Left forelimb (tissue), 1 donor: ENCODE measurements around the gene CAMK2B.

Source experiments
- DNase-seq: peaks from one replicate; pipeline ENCODE4 v3.0.0-alpha.2; 2018; ENCODE audit warnings: low spot score

Gene CAMK2B

DNA sequence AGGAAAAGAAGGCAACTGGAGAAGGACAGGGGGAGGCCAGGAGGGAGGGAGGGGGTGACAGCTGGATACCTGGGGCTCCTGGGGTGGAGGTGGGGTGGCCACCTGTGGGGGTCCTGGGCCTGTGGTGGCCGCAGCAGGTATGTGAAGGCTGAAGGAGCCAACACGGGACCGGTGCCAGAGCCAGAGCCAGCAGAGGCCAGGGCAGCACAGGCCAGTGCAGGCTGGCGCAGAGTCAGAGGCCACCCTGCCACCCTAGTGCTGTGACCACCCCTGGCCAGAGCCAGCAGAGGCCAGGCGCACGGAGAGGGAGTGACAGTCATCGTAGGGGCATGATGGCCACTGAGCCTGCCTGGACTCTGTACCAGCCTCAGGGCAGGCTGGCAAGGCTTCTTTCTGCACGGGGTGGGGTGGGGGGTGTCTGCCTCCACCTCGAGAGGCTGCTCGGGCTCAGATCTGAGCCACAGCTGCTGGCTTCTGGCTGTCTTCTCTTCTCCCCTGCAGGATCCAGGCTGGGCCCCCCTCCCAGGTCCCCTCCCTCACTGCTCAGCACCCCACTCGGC is 95.8 kb downstream of the CAMK2B start:
- DNase-seq: no peak

DNA sequence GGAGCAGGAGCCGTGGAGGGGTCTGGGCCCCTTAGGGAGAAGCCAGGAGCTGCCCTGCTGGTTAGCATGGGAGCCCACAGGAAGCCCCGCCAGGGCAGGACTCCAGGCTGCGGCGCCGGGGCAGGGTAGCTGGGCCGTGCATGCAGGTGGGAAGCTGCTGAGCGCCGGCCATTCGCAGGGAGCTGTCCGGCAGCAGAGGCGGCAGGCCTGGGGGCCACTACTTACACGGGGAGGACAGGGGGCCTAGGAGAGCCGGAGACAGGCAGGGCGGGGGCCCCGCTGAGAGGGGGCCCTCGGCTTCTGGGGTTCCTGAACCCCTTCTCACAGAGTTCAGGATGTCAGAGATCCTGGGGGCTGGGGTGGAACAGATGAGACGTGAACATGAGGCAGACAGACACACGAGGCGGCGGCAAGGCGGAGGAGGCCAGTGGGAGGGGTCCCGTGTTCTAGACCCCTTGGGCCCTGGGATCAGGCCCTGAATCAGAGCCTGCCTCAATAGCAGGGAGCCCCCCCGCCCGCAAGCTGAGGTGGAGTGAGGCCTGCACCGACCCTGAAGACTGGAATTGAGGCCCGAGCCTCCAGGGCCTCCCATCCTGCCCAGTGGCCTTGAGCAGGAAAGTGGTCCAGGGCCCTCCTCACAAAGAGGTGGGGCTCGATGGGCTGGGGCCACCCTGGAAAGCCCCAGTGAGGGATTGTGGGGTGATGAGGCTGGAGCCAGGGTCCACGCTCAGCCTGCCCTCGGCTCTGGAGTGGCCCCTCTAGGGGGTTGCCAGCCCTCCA is 96.6 kb downstream of the CAMK2B start:
- no peak for DNase-seq

DNA sequence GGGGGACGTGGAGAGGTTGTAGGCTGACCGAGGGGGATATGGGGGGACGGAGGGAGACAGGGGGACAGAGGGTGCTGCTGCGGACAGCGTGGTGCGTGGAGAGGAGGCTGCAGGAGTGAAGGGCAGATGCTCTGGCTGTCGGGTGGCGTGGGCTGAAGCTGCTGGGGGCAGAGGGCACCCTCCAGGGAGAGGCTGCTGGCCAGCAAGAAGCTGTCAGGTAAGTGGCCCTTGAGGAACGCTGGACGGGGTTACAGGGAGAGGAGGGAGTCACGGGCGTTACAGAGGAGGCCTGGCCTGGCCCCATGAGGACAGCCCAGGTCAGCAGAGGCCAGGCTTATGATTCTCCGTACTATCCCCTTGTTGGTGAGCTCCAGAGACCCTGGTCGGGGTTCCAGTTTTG is 97.5 kb downstream of the CAMK2B start:
- no peak for DNase-seq

DNA sequence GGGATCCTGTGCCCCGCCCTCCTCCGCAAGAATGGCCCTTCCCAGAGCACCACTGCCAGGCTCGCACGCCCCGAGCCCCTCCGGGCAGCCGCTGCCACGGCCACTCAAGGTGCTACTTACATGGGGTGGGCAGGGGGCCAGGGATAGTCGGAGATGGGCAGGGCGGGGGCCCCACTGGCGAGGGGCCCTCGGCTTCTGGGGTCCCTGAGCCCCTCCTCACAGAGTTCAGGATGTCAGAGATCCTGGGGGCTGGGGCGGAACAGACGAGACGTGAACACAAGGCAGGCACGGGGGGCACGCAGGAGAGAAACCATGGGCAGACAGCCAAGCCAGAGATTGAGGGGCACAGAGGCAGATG is 99.0 kb downstream of the CAMK2B start:
- no peak for DNase-seq

DNA sequence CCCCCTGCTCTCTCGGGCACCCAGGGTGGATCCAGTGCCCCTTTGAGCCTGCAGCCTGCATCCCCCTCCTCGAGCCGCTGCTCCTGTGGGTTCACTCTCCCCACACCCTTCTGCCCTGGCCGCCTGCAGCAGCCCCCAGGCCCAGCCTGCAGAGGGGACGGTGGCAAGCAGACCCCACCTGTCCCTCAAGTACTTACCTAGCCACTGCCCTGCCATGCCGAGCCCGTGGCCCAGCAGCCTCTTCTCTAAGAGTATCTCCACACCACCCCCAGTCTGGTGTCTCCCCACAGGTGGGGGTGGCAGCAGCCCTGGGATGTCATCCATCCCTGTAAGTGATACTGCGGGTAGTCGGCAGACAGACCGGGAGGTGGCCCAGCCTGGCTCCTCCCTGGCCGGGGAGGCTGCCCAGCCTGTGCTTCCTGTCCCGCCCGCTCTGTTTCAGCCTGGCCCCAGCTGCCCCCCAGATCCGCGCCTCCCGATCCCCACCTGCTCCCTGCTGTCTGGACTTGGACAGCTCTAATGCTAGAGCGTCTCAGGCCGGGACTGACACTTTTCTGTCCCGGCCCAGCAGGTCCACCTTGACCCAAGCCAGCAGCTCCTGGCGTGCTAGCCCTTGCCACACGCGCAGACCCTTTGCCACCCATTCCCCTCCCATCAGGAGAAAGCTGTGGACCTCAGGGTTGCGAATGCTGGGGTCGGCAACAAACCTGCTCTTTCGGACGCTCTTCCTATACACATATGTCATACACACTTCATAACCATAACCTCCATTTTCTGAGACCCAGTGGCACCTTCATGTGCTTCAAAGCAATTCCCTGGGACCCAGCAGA is 99.6 kb downstream of the CAMK2B start:
- DNase-seq: no peak

DNA sequence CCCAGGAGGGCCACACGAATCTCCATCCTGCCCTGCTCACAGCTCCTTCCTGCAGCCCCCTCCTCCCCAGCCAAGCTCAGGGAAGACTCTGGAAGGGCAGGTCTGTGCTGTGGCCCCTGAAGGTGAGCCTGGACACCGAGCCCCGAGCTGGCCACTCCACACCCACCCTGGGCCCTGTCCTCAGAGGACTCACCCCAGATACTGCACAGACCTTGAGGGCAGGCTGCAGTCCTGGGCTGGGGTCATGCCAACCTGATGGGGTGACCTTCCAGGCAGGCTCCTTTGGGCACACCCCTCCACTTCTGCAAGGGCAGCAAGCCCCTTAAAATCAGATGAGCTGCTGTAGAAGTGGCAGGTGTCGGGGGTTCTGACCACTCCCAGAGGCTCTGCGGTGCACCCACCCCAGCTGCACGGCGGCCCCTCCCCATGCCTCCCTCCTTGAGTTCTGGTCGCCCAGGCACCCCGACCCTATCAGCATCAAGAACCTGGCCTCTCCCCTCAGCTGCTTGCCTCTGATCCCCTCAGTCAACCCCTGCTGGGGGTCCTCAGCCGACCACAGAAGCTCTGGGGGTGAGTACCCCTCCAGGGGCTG is 100.3 kb downstream of the CAMK2B start:
- DNase-seq: no peak

DNA sequence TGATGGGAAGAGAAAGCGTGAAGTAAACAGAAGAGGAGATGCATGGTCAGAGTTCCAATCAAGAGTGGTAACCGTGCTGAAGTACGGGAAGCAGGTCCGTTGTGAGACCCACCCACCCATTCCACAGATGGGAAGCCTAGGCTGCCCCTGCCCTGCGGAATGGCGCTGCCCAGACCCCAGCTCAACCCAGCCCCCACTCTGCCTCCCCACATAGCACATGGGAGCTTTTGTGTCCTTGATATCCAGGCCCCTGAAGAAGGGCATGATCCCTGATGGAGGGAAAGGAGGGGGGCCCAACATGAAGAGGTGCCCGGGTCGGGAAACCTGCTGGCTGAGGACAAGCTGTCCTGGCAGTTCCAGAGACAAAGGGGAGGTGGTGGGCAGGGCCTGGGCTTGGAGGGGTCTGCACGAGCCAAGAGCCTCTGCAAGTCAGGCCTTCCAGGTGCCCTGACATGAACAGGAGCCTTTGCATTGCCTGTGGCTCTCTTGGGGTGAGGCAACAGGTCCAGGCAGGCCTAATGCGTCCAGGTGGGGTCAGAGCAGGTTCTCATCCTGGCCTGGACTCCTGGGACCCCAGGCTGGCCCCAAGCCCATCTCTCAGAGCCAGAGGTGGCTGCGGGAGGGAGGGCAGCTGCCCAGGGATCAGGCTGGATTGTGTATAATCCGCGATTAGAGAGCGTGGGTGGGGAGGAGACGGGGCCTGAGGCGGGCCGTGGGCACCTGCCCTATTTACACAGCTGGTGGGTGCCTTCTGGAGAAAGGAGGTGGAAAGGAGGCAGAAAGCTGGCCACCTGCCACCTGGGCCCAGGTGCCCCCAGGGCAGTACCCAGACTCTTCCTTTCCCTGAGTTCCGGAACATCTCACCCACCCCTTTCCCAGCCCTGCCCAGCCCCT is 101.1 kb downstream of the CAMK2B start:
- no peak for DNase-seq

DNA sequence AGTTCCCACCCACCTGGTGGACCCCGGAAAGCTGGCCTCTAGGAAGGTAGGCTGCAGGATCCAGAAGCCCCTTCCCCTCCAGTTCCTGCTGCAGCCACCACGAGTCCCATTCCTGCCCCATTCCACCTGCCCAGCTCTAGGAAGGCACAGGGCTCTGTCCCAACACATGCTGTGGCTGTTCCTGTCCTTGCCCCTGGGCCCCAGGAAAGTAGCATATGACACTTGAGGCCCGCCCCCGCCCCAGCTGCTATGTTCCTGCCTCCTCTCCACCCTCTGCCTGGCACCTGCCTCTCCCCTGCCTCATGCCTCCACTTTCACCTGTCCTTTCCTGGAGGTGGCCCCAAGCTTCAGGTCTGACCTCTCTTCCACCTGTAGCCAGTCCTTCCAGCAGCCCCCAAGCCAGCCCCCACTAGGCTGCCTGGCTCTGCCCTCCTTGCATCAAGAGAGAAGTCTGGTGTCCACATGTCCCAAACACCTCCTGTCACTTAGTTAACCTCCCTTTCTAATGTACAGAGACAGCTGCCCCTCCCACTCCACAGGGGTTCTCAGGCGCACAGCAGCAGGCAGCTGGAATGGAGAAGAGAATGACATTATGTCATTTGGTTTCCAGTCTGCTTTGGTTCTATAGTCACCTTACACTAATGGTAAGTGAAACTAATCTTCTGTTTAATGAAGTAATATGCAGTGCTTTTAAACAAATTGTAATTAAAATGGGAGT is 101.9 kb downstream of the CAMK2B start:
- no peak for DNase-seq

DNA sequence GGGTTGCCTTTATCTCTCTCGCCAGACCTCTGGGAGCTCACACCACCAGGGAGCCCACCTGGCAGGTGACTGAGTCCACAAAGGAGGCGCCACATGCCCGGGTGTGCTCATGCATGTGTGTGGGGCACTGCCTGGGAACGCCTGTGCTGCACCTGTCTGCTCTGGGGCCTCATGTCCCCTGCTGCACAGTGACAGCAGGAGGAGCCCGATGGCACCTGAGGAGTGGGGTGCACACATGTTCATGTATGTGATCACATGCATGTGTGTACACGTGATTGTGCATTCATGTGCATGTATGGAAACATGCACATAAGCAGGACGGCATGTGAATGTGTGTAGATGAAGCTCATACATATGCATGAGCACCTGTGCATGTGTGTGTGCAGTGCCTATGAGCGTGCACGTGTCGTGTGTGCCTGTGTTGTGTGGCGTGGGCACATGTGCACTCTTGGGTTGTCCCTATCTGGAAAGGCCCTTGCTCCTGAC is 102.6 kb downstream of the CAMK2B start:
- no peak for DNase-seq

DNA sequence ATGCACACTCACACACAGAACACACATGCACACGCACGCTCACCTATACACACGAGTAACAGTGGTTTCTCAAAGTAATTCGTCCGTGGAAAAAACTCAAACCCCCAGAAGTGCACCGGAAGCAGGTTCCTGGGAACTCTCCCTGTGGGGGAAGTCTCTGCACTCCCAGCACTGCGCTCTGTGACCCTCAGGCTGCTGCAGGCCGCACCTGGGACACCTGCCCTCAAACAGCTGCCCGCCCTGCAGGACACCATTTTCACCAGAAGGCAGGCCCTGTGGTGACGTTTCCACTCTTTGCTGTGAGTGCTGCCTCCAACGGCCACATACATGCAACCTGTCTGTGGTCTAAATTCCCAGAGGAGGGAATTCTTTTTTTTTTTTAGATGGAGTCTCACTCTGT is 103.3 kb downstream of the CAMK2B start:
- DNase-seq: no peak

DNA sequence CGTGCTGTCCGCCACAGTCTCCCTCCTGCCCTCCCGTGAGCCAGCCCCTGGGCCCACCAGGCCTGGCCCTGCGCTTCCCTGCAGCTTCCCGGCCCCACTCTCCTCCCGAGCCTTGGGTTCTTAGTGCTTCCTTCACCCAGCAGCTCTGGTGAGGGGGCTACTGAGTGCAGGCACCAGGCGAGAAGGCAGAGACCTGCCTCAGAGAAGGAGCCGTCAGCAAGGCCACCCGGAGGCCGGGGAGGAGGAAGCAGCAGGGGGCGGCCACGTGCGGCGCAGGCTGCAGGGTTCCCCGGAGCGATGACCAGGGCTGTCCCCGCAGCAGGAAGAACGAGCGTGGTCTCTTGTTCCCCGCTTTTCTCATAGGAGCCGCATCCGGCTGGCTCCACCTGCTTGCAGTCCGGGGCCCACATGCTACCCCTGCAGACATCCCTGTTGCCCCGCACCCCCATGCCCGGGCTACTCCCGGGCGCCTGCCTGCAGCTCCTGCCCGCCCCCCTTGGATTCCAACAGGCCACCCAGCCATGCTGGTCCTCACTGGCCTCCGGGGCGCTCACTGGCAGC is 104.1 kb downstream of the CAMK2B start:
- no peak for DNase-seq

DNA sequence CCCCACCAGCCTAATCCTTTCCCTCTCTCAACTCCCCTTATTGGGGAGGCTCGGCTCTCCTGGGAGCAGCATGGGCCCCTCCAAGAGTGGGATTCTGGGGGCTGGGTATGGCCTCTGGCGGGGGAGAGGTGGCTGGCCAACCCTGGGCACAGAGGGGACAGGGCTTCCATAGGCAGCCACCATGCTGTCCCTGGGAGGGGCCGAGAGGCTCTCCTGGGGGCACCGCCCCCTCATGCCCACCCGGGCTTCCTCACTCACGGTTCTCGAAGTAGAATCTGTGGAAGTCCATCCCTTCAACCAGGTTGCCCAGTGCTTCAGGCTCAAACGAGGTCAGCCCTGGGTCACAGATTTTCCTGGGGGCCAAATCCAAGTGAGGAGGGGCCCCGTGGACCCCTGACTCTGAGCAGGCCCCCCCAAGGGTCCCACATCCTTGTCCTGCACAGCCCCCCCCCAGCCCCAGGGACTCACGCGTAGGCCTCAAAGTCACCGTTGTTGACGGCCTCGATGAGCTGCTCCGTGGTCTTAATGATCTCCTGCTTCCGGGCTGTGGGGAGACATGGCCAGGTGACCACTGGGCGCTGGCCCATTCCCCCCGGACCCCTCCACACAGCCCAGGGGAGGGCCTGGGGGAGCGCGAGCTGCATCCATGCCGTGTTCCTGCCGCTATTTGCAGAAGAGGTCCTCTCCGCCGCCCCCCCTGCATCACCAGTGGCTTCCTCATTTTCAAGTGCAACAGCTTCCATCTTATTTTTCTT is 104.9 kb downstream of the CAMK2B start:
- no peak for DNase-seq

DNA sequence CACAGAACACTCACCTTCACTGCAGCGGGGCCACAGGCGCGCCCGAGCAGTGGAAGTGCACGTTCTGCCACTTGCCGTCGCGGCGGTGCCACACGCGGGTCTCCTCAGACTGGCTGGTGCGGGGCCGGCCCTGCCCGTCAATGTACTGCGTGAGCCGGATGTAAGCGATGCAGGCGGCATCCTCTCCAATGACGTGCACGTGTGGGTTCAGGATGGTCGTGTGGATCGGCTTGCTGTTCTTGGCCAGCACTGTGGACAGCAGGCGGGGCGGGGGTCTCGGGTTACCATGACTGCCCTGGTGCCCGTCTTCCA is 105.4 kb downstream of the CAMK2B start:
- no peak for DNase-seq

DNA sequence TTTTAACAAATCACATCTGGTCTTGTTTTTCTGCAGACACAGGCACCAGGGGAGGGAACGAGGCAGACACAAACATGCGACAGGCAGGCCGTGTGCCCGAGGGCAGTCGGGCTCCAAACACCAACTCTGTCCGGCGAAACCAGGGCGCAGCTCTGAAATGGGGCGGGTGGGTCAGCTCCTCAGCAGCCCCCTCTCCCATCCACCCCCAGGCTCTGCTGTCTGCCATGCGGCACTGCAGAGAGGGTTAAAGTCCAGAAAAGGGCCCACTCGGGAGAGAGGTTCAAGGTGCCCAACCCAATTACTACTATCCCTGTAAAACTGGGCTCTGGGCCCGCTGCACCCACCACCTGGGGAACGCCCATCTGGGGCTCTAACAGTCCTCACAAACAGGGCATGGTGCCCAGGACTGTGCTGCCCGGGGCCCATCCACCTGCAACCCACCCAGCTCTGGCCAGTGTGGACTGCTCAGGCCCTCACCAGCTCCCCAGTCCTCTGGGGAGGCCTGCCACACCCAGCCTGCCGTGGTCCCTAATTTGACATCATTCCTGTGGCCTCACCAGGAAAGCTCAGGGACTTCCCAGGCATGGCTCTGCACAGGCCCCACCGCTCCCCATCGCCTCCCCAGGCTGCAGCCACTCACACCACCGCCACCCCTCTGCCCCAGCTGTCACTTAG is 105.9 kb downstream of the CAMK2B start:
- no peak for DNase-seq

DNA sequence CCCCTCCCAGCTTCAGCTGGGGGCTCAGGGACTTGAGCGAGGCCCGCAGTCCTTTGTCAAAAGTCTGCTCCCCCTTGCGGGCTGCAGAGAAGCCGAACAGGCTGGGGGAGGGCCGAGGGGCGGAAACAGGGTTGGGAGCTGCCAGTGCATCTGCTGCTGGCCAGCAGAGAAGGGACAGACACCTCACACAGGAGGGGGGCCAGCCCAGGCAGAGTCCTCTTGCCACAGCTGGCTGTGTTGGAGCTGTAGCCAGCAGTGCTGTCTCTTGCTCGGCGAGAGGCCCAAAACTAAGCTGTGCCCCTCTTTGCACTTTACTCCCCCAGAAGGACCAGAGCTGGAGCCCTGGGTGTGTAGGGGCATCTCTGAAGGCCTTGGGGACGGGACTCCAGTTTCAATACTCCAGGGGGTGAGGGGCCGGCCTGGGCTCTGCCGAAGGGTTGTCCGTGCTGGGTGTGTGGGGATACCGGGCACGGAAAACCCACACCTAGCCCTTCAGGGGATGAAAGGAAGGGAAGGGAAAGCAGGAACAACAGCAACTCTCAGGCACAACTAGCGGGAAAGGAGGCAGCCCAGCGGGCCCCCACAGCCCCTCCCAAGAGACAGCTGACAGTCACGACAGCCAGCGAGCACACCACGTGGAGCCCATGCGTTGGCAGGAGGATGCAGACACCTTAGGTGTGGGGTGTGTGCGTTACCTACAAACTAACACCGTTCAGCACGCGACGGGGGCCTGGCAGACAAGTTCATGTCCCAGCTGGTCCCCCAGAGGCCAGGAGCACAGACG is 106.8 kb downstream of the CAMK2B start:
- no peak for DNase-seq

DNA sequence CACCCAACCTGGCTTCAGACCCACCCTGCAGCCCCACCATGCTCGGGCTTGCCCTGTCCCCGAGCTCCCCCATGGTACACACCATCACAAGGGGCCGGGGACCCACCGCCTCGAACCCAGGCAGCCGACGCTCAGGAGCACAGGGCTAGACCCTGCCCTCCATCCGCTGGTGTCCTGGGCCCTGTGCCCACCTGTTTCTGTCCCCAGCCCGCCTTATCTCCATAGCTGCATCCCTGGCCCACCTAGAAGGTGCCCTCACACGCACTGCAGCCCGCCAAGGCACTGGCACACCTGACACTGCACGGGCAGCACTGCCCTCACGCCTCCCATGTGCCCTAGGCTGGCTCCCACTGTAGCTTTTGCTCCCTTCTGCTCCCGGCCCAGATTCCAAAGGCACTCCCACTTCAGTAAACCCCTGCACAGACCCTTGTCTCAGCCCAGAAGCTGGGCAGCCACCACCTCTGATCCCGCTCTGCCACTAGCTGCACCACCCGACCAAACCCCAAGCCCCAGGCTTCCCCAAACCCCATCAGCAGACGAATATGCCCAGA is 107.5 kb downstream of the CAMK2B start:
- DNase-seq: no peak

DNA sequence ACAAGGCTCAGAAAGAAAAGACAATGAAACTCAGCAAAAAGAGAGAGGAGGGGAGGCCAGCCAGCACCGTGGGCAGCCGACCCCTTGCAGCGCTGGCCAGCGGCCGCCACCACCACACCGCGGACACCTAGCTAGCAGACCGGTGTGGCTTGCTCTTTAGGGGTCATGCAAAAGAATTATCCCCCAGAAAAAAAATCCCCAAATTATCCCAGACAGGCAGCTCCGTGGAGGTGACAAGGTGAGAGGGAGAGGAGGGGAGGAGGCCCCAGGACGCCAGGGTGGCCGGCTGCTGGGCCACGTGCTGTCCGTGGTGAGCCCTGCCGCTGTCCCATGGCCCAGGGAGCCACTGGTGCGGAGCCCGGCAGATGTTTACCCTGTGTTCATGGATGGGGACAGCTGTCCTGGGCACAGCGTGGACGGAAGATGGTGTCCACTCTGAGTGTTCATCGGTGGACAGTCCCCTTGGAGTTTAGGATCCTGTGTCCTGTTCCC is 108.1 kb downstream of the CAMK2B start:
- DNase-seq: no peak
